Adipocyte (in vitro differentiated cells): ENCODE results near the gene SCPEP1.
"Not testable (repeated sequence)": the region's sequence is repeated elsewhere in the genome, so short reads cannot be mapped to it uniquely, and the experiment has no call there.

Source experiments
- DNase-seq: peaks from one replicate; pipeline ENCODE4 v3.0.0-alpha.2; 2015; ENCODE audit warnings: low read depth
- H3K27me3 ChIP-seq: replicated peaks from 2 replicates; pipeline ENCODE4 v1.7.0; 2013; ENCODE audit warnings: mild to moderate bottlenecking, low read length, moderate library complexity; ENCODE audit not compliant: control insufficient read depth, insufficient read depth
- H3K36me3 ChIP-seq: 2 replicates; pipeline ENCODE4 v1.7.0; 2013; ENCODE audit warnings: low read length, mild to moderate bottlenecking, moderate library complexity; ENCODE audit not compliant: control insufficient read depth, insufficient read depth, severe bottlenecking
- H3K4me1 ChIP-seq: 2 replicates; pipeline ENCODE4 v1.7.0; 2013; ENCODE audit warnings: mild to moderate bottlenecking, low read length, moderate library complexity; ENCODE audit not compliant: control insufficient read depth, insufficient read depth
- H3K4me3 ChIP-seq: 2 replicates; pipeline ENCODE4 v1.7.0; 2013; ENCODE audit warnings: mild to moderate bottlenecking, low read length, moderate library complexity
- H3K9ac ChIP-seq: 2 replicates; pipeline ENCODE4 v1.7.0; 2013; ENCODE audit warnings: mild to moderate bottlenecking, low read length, moderate library complexity
- H3K9me3 ChIP-seq: 2 replicates; pipeline ENCODE4 v1.7.0; 2013; ENCODE audit warnings: mild to moderate bottlenecking, low read length, moderate library complexity; ENCODE audit not compliant: control insufficient read depth

The SCPEP1 gene

GRCh38 chr17:56939869-56940484 is 38.0 kb upstream of the SCPEP1 start:
- peaks cover 62% of the 10 kb centered on the region for H3K36me3 ChIP-seq
- no peak overlapping the region for H3K9ac ChIP-seq
- no peaks in the 10 kb centered on the region for H3K9me3 ChIP-seq
- H3K4me1 ChIP-seq: peaks cover 5% of the 10 kb centered on the region
- H3K27me3 ChIP-seq: no peaks in the 10 kb centered on the region
- peak; percentile 84 for DNase-seq
- H3K4me3 ChIP-seq: no peak overlapping the region

GRCh38 chr17:56943505-56944125 is 34.3 kb upstream of the SCPEP1 start:
- Histone ChIP-seq H3K4me1 (no peaks in the 10 kb centered on the region), H3K9ac (no peak overlapping the region), H3K9me3 (no peaks in the 10 kb centered on the region), H3K27me3 (no peaks in the 10 kb centered on the region), H3K36me3 (peaks cover 66% of the 10 kb centered on the region), H3K4me3 (no peak overlapping the region)
- no peak for DNase-seq

- no peaks in the 10 kb centered on the region for H3K27me3 ChIP-seq
- H3K4me3 ChIP-seq: no peak overlapping the region
- H3K36me3 ChIP-seq: peaks cover 72% of the 10 kb centered on the region
- H3K4me1 ChIP-seq: no peaks in the 10 kb centered on the region
- DNase-seq: no peak
- H3K9ac ChIP-seq: no peak overlapping the region
- no peaks in the 10 kb centered on the region for H3K9me3 ChIP-seq
Measured at GRCh38 chr17:56945938-56946505, 31.9 kb upstream of the SCPEP1 start.

- Histone ChIP-seq H3K36me3 (peaks cover 62% of the 10 kb centered on the region), H3K27me3 (no peaks in the 10 kb centered on the region), H3K4me3 (no peak overlapping the region), H3K9ac (no peak overlapping the region), H3K4me1 (no peaks in the 10 kb centered on the region), H3K9me3 (no peaks in the 10 kb centered on the region)
- DNase-seq: no peak
Measured at GRCh38 chr17:56947741-56948140, 30.2 kb upstream of the SCPEP1 start.

GRCh38 chr17:56948491-56948890 is 29.4 kb upstream of the SCPEP1 start:
- H3K9ac ChIP-seq: no peak overlapping the region
- no peak for DNase-seq
- no peaks in the 10 kb centered on the region for H3K4me1 ChIP-seq
- no peaks in the 10 kb centered on the region for H3K9me3 ChIP-seq
- H3K36me3 ChIP-seq: peaks cover 58% of the 10 kb centered on the region
- no peak overlapping the region for H3K4me3 ChIP-seq
- H3K27me3 ChIP-seq: no peaks in the 10 kb centered on the region

GRCh38 chr17:56949595-56949994 is 28.3 kb upstream of the SCPEP1 start:
- no peak for DNase-seq
- peaks cover 48% of the 10 kb centered on the region for H3K36me3 ChIP-seq
- H3K9me3 ChIP-seq: no peaks in the 10 kb centered on the region
- no peak overlapping the region for H3K4me3 ChIP-seq
- H3K9ac ChIP-seq: no peak overlapping the region
- H3K4me1 ChIP-seq: no peaks in the 10 kb centered on the region
- no peaks in the 10 kb centered on the region for H3K27me3 ChIP-seq

GRCh38 chr17:56956992-56957391 is 20.9 kb upstream of the SCPEP1 start:
- Histone ChIP-seq H3K4me3 (no peak overlapping the region), H3K27me3 (no peaks in the 10 kb centered on the region), H3K9ac (no peak overlapping the region), H3K36me3 (peaks cover 3% of the 10 kb centered on the region), H3K9me3 (no peaks in the 10 kb centered on the region), H3K4me1 (peaks cover 9% of the 10 kb centered on the region)
- no peak for DNase-seq

- H3K9me3 ChIP-seq: no peaks in the 10 kb centered on the region
- no peaks in the 10 kb centered on the region for H3K36me3 ChIP-seq
- H3K27me3 ChIP-seq: no peaks in the 10 kb centered on the region
- DNase-seq: peak; percentile 98
- peak within 1 kb of the TSS; percentile 97 for H3K4me3 ChIP-seq
- H3K4me1 ChIP-seq: peaks cover 9% of the 10 kb centered on the region
- H3K9ac ChIP-seq: peak within 1 kb of the TSS; percentile 97
Measured at GRCh38 chr17:56960596-56961538, 17.1 kb upstream of the SCPEP1 start, which contains the start of gene COIL. Gene COIL (minus strand): TSS chr17:56961050. CDS start chr17:56961019, 31 bp downstream.

GRCh38 chr17:56965241-56965640 is 12.7 kb upstream of the SCPEP1 start:
- H3K4me3 ChIP-seq, H3K4me1 ChIP-seq, H3K27me3 ChIP-seq, DNase-seq, H3K9ac ChIP-seq, H3K9me3 ChIP-seq, H3K36me3 ChIP-seq: not testable (repeated sequence)

GRCh38 chr17:56965681-56966080 is 12.2 kb upstream of the SCPEP1 start:
- not testable (repeated sequence) for DNase-seq, H3K9me3 ChIP-seq

GRCh38 chr17:56966338-56966737 is 11.6 kb upstream of the SCPEP1 start:
- H3K4me3 ChIP-seq: no peak overlapping the region
- H3K27me3 ChIP-seq: no peaks in the 10 kb centered on the region
- no peaks in the 10 kb centered on the region for H3K4me1 ChIP-seq
- peak; percentile 10 for DNase-seq
- no peaks in the 10 kb centered on the region for H3K36me3 ChIP-seq
- no peak overlapping the region for H3K9ac ChIP-seq
- H3K9me3 ChIP-seq: no peaks in the 10 kb centered on the region

More at GRCh38 chr17:56965681-56966080, 12.2 kb upstream of the SCPEP1 start:
- H3K36me3 ChIP-seq, H3K4me3 ChIP-seq, H3K4me1 ChIP-seq, H3K27me3 ChIP-seq, H3K9ac ChIP-seq: not testable (repeated sequence)
